Activated T-helper 17 cell treated with anti-CD3 and anti-CD28 coated beads, Interleukin-2, amount 50 U/mL, for 72 hours (primary cell): ENCODE results near the gene TEX14. TPM values are rescaled to one million over a fixed set of nuclear protein-coding genes. Genes with fewer than 3 reads are reported as not detected.

Experiments used
- ATAC-seq: fragments of 150-1000 bp; cut with Tn5 transposase; replicated peaks from 2 replicates; pipeline ENCODE4 v1.10.0; 2021; ENCODE audit warnings: mild to moderate bottlenecking, moderate library complexity
- H3K27ac Mint-ChIP-seq: one replicate; pipeline ENCODE4 v1.8.0; 2022; ENCODE audit warnings: mixed read lengths
- H3K27me3 Mint-ChIP-seq: one replicate; pipeline ENCODE4 v1.8.0; 2022; ENCODE audit warnings: mixed read lengths
- H3K36me3 Mint-ChIP-seq: one replicate; pipeline ENCODE4 v1.8.0; 2022; ENCODE audit warnings: low read depth, mild to moderate bottlenecking, mixed read lengths
- H3K4me1 Mint-ChIP-seq: one replicate; pipeline ENCODE4 v1.8.0; 2022; ENCODE audit warnings: mixed read lengths
- H3K4me3 Mint-ChIP-seq: one replicate; pipeline ENCODE4 v1.8.0; 2022; ENCODE audit warnings: mild to moderate bottlenecking, mixed read lengths
- H3K9me3 Mint-ChIP-seq: one replicate; pipeline ENCODE4 v1.8.0; 2022; ENCODE audit warnings: mixed read lengths
- total RNA-seq, 2 donors: library from RNA; stranded (reverse); gene quantifications; one replicate each; pipeline ENCODE4 v1.2.3, GENCODE V29; 2022

Gene TEX14
- total RNA-seq, 2 donors from 2014 or later = 0.30 to 0.32 TPM

GRCh38 chr17:58648236-58648635 lies 43.6 kb downstream of the TEX14 start:
- H3K4me1 Mint-ChIP-seq = no peaks in the 10 kb centered on the region
- no peaks in the 10 kb centered on the region for H3K36me3 Mint-ChIP-seq
- H3K27ac Mint-ChIP-seq = no peak overlapping the region
- no peaks in the 10 kb centered on the region for H3K9me3 Mint-ChIP-seq
- ATAC-seq = peak; percentile 32
- H3K4me3 Mint-ChIP-seq = no peak overlapping the region
- no peaks in the 10 kb centered on the region for H3K27me3 Mint-ChIP-seq

- Mint-ChIP-seq H3K36me3 (no peaks in the 10 kb centered on the region), H3K9me3 (no peaks in the 10 kb centered on the region), H3K4me3 (no peak overlapping the region), H3K27ac (no peak overlapping the region), H3K27me3 (no peaks in the 10 kb centered on the region), H3K4me1 (no peaks in the 10 kb centered on the region)
- peak; percentile 32 for ATAC-seq
Measured at GRCh38 chr17:58643147-58643546, 48.7 kb downstream of the TEX14 start.

DNA sequence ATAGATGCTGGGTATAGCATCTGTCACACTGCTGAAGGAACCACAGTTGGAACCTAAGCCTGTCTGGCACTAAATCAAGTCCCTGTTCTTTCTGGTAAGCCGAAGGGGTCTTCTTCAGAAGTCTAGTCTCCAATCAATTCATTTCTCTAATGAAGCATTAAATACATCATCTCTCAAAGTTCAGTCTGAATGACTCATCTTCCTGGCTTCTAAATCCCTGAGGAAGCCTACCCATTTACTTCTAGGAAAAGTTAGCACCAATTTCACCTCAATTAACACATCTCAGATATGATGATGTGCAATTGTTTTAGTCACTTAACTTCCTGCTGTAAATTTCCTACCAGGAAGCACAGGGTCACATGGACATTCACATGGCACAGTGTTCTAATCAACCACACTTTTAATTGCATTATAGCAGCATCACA lies 49.9 kb downstream of the TEX14 start:
- Mint-ChIP-seq H3K4me3 (no peak overlapping the region), H3K36me3 (no peaks in the 10 kb centered on the region), H3K9me3 (no peaks in the 10 kb centered on the region), H3K27ac (no peak overlapping the region), H3K27me3 (no peaks in the 10 kb centered on the region), H3K4me1 (no peaks in the 10 kb centered on the region)
- ATAC-seq = no peak

- Mint-ChIP-seq H3K36me3 (no peaks in the 10 kb centered on the region), H3K4me3 (no peak overlapping the region), H3K27ac (no peak overlapping the region), H3K4me1 (no peaks in the 10 kb centered on the region), H3K27me3 (no peaks in the 10 kb centered on the region), H3K9me3 (no peaks in the 10 kb centered on the region)
- ATAC-seq = no peak
Measured at GRCh38 chr17:58640202-58640601, 51.6 kb downstream of the TEX14 start.

DNA sequence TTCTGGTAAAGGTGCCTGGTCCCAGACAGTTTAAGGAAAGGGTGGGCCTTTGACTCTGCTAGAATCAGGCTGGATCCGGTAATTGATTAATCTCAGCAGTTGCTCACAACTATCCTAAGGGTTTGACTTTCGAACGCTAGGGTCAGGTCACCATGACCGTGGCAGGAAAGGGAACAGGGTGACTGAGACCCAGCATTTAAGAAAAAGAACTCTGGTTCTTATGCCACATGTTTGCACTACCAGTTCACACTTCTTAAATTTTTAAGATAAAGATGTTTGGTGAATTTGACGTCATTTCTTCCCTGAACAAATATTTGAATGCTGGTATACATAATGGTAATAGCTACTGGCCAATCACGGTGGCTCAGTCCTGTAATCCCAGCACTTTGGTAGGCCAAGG lies 52.2 kb downstream of the TEX14 start:
- H3K27me3 Mint-ChIP-seq = no peaks in the 10 kb centered on the region
- H3K36me3 Mint-ChIP-seq = no peaks in the 10 kb centered on the region
- no peaks in the 10 kb centered on the region for H3K4me1 Mint-ChIP-seq
- no peak for ATAC-seq
- H3K4me3 Mint-ChIP-seq = no peak overlapping the region
- no peaks in the 10 kb centered on the region for H3K9me3 Mint-ChIP-seq
- H3K27ac Mint-ChIP-seq = no peak overlapping the region

DNA sequence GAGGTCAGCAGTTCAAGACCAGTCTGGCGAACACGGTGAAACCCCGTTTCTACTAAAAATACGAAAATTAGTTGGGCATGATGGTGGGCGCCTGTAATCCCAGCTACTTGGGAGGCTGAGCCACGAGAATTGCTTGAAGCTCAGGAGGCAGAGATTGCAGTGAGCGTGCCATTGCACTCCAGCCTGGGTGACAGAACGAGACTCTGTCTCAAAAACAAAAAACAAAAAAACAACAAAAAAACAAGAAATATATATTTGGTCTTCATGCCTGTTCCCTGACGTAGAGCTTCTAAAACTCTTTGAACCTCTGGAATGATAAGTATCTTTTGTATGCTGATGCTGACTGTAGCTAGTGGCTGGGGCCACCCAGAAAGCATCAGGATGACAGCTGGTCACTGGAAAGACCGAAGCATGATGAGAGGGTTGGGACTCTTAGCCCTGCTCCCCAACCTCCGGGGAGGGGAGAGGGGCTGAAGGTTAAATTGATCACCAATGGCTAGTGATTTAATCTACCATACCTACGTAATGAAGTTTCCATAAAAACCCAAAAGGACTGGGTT lies 54.8 kb downstream of the TEX14 start:
- Mint-ChIP-seq H3K36me3 (no peaks in the 10 kb centered on the region), H3K27me3 (no peaks in the 10 kb centered on the region), H3K4me3 (no peak overlapping the region), H3K4me1 (no peaks in the 10 kb centered on the region), H3K27ac (no peak overlapping the region), H3K9me3 (no peaks in the 10 kb centered on the region)
- no peak for ATAC-seq

DNA sequence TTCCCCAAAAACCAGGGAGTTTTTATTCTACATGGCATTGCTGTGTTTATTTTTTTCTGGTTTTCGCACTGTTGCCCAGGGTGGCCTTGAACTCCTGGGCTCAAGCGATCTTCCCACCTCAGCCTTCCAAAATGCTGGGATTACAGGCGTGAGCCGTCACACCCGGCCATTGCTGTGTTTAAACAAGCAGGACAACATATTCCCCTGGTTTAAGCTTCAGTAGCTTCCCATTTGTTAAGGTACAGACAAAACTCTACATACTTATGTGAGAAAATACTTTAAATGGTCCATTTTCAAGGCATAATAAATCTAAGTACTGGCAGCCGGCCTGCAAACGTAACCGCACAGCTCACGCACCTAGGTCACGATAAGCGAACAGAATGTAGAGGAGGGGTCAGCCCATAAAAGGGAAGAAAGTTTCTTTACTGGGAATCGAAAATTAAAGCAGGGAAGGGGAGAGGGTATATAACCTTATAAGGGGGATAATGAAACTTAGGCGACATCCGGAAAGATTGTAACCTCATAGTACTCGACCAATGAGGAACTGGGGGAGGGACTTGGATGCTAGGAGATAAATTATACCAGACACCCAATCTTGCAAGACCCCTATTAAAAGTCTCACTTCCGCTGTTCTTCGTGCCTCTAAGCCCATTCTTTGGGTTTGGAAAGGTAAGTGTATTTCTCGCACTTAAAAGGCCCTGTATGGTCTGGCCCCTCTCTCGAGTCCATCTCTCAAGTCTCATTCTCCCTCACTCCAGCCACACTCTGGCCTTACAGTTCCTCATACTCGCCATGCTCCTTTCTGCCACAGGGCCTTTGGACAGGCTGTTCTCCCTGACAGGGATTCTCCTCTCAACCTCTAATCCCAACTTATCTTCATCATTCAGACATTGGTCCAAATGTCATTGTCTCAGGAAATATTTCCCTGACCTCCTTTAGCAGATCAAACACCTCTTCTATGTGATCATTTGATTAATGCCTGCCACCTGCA lies 59.2 kb downstream of the TEX14 start:
- no peak for ATAC-seq
- H3K27ac Mint-ChIP-seq = no peak overlapping the region

DNA sequence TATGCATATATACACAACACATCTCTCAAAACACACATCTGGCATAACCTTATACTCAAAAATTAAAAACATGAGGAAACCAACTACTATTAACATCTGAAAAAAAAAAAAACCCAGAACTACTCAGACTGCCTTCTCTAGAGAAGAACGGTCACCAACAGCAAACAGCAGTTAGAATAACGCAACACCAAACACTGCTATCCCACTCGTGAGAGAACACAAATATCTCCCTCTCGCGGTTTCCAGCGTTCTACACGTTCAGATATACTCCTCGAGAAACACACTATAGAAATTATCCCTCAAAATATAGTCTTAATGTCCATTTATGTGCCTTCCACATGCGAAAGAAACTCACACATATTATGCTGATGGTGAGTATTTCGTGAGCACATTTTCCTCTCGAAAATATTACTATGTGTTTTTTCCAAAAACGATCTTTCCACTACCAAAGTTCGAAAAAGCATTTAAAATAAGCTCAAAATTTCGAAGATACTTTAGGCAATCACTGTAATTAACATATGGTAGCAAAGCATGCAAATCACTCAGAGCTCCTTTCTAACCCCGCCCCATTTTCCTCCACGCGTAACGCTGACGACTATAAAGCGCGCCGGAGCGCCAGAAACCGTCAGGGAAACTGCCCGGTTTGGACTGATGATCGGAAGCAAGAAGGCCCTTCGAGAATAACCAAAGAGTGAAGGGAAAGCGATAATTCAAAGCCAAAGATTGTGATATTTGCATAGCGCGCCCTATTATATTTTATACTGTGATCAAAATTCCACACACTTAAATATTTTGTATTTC lies 60.1 kb downstream of the TEX14 start:
- Mint-ChIP-seq H3K4me3 (no peak overlapping the region), H3K4me1 (peaks cover 5% of the 10 kb centered on the region), H3K36me3 (no peaks in the 10 kb centered on the region), H3K27ac (no peak overlapping the region), H3K9me3 (no peaks in the 10 kb centered on the region), H3K27me3 (no peaks in the 10 kb centered on the region)
- peak; percentile 91 for ATAC-seq

More for the DNA sequence above, 59.2 kb downstream of the TEX14 start:
- Mint-ChIP-seq H3K9me3 (no peaks in the 10 kb centered on the region), H3K36me3 (no peaks in the 10 kb centered on the region), H3K4me1 (peaks cover 5% of the 10 kb centered on the region), H3K27me3 (no peaks in the 10 kb centered on the region), H3K4me3 (no peak overlapping the region)

DNA sequence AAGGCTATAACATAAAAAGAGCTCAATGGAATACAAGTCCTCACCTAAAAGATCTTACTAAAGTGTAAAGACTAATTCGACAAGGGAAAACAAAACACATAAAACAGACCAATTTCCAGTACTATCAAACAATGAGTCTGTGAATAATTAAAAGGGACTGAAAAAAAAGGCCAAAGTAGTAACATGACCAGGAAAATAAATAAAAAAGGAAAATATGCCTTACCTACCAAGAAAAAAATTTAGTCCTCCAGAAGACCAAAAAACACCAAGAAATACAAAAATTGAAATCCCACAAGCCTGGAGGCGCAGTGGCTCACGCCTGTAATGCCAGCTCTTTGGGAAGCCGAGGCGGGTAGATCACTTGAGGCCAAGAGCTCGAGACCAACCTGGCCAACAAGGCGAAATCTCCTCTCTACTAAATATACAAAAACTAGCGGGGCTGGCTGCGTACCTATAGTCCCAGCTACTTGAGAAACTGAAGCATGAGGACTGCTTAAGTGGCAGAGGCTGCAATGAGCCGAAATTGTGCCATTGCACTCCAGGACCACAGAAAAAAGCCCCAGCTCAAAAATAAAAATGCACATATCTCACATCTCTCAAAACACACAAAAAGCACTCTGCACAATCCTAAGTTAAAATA lies 60.8 kb downstream of the TEX14 start:
- no peak for ATAC-seq
- Mint-ChIP-seq H3K27me3 (no peaks in the 10 kb centered on the region), H3K4me1 (peaks cover 5% of the 10 kb centered on the region), H3K27ac (no peak overlapping the region), H3K36me3 (no peaks in the 10 kb centered on the region), H3K9me3 (no peaks in the 10 kb centered on the region), H3K4me3 (no peak overlapping the region)

DNA sequence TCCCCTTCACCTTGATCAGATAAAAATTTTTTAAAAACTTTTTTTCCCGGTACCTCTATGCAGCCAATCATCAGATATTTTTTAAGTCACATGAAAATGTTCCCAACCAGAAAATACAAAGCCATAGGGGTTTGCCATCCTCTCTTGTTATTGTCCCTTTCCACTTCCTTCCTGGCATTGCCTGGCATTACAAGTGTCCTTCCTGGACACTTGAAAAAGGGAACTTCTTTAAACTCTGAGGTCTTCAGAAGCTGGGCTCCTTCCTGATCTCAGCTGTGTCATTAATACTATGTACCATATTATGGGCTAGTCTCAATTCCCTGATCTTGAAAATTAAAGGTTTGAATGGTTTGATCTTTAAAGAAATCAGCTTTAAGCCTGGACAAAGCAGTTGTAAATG lies 64.9 kb downstream of the TEX14 start:
- H3K4me1 Mint-ChIP-seq = peaks cover 5% of the 10 kb centered on the region
- no peak for ATAC-seq
- H3K27ac Mint-ChIP-seq = no peak overlapping the region

DNA sequence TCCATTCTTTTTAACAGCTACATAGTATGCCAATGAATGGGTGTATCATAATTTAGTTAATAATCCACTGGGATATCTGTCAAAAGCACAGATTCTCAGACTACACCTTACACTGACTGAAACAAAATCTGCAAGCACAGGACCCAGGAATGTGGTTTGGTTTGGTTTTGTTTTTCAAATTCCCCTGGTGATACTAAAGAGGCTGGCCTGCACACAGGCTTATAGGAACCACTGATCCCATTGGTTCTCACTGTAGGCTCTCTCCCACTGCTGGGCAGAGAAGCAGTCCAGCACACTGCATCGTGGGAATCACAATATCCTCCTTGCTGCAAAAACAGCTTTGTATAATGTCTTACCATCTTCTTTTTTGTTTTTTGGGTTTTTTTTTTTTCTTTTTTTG lies 67.1 kb downstream of the TEX14 start:
- H3K4me3 Mint-ChIP-seq = no peak overlapping the region
- ATAC-seq = no peak
- H3K36me3 Mint-ChIP-seq = no peaks in the 10 kb centered on the region
- no peaks in the 10 kb centered on the region for H3K4me1 Mint-ChIP-seq
- H3K9me3 Mint-ChIP-seq = no peaks in the 10 kb centered on the region
- H3K27ac Mint-ChIP-seq = no peak overlapping the region
- peaks cover 2% of the 10 kb centered on the region for H3K27me3 Mint-ChIP-seq

More for the DNA sequence above, 64.9 kb downstream of the TEX14 start:
- no peaks in the 10 kb centered on the region for H3K9me3 Mint-ChIP-seq
- no peaks in the 10 kb centered on the region for H3K36me3 Mint-ChIP-seq
- H3K4me3 Mint-ChIP-seq = no peak overlapping the region
- H3K27me3 Mint-ChIP-seq = no peaks in the 10 kb centered on the region

DNA sequence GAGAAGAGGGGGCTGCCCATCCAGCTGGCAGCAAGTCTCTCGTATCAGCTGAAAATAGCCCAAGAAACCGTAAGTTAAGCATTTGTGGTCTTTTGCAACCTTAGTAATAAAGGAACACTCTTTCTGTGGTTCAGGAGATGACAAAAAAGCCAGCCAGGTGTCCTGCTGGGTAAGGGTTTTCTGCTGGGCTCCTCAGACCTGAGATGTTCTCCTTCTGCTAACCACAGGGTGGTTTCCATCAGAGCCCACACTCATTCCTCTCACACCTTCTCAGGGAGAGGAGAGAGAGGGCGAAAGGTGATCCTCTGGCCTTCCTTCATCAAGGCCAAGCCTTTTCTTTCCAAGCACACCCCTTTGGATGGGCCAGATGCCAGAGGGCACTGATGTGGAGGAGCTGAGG lies 70.7 kb downstream of the TEX14 start:
- peaks cover 3% of the 10 kb centered on the region for H3K27me3 Mint-ChIP-seq
- no peak overlapping the region for H3K4me3 Mint-ChIP-seq
- no peak overlapping the region for H3K27ac Mint-ChIP-seq
- no peaks in the 10 kb centered on the region for H3K36me3 Mint-ChIP-seq
- no peaks in the 10 kb centered on the region for H3K4me1 Mint-ChIP-seq
- ATAC-seq = peak; percentile 18
- no peaks in the 10 kb centered on the region for H3K9me3 Mint-ChIP-seq

GRCh38 chr17:58618336-58618735 lies 73.5 kb downstream of the TEX14 start:
- Mint-ChIP-seq H3K4me3 (no peak overlapping the region), H3K9me3 (no peaks in the 10 kb centered on the region), H3K27me3 (peaks cover 3% of the 10 kb centered on the region), H3K4me1 (peaks cover 6% of the 10 kb centered on the region), H3K27ac (no peak overlapping the region), H3K36me3 (no peaks in the 10 kb centered on the region)
- ATAC-seq = no peak

DNA sequence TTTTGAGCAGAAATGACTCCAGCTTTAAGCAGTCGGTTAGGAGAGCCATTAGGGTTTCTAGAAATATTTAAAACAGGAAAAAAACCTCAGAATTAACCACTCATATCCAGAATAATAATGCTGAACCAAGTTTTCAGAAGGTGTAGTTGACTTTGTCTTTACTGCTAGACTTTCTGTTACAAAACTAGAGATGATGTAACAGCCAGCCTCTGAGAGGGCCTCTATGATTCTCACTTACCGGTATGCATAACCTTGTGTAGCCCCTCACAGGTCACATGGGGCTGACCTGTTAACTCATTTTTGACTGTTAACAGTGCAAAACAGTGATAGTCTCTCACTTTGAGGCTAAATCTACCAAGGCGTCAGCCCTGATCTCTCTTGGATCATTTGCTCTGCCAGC lies 74.3 kb downstream of the TEX14 start:
- no peak for ATAC-seq
- H3K36me3 Mint-ChIP-seq = no peaks in the 10 kb centered on the region
- no peaks in the 10 kb centered on the region for H3K9me3 Mint-ChIP-seq
- H3K4me1 Mint-ChIP-seq = peaks cover 6% of the 10 kb centered on the region
- H3K27ac Mint-ChIP-seq = no peak overlapping the region
- peaks cover 3% of the 10 kb centered on the region for H3K27me3 Mint-ChIP-seq
- no peak overlapping the region for H3K4me3 Mint-ChIP-seq
